Measurements from ENCODE around the gene MAP2K7.
"Not testable (repeated sequence)": the region's sequence is repeated elsewhere in the genome, so short reads cannot be mapped to it uniquely, and the experiment has no call there.

Gene MAP2K7

GRCh38 chr19:7908742-7909461 is 5.2 kb downstream of the MAP2K7 start:
- DNase-seq (ENCODE audit: low read depth): no peak

- no peak for DNase-seq (ENCODE audit: low read depth)
Observed at GRCh38 chr19:7909471-7910067, 5.9 kb downstream of the MAP2K7 start.

DNA sequence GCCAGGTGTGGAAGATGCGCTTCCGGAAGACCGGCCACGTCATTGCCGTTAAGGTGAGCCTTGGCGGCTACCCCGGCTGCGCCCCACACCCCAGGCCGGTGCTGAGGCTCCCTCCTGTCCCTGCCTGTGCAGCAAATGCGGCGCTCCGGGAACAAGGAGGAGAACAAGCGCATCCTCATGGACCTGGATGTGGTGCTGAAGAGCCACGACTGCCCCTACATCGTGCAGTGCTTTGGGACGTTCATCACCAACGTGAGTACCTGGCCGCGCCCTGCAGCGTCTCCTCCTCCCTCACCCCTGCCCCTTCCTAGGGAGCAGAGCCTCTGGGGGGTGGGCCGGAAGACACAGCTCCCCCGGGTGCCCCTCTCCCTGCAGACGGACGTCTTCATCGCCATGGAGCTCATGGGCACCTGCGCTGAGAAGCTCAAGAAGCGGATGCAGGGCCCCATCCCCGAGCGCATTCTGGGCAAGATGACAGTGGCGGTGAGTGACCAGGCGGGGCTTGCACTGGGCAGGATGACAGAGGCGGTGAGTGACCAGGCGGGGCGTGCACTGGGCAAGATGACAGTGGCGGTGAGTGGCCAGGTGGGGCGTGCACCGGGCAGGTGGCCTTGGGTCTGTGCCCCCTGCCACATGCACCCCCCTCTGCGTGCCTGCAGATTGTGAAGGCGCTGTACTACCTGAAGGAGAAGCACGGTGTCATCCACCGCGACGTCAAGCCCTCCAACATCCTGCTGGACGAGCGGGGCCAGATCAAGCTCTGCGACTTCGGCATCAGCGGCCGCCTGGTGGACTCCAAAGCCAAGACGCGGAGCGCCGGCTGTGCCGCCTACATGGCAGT is 6.9 kb downstream of the MAP2K7 start:
- DNase-seq (ENCODE audit: low read depth): no peak

DNA sequence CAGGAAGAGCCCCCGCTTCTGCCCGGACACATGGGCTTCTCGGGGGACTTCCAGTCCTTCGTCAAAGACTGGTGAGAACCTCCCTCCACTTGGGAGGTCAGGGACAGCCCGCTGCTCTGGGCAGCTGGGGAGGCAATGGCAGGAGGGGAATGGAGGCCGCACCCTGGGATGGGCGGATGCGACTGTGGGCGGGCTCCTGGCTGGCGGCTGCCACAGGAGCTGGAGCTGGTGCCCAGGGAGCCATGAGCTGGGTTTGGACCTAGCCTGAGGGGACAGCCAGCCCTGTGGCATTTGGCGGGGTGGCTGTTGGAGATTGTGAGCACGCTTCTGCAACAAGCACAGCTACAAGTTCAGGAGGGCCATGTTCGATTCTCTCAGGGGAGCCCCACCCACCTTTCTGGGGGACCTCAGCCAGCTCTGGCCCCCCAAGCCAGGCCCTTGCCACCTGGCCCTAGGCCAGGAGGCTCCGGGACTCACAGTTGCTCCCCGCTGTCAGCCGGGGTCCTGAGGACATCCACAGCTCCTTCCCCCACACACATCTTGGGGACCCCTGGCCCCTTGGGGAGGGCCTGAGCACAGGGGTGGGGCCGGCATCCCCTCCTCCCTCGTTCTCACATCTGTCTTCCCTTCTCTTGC is 7.9 kb downstream of the MAP2K7 start:
- no peak for DNase-seq (ENCODE audit: low read depth)

DNA sequence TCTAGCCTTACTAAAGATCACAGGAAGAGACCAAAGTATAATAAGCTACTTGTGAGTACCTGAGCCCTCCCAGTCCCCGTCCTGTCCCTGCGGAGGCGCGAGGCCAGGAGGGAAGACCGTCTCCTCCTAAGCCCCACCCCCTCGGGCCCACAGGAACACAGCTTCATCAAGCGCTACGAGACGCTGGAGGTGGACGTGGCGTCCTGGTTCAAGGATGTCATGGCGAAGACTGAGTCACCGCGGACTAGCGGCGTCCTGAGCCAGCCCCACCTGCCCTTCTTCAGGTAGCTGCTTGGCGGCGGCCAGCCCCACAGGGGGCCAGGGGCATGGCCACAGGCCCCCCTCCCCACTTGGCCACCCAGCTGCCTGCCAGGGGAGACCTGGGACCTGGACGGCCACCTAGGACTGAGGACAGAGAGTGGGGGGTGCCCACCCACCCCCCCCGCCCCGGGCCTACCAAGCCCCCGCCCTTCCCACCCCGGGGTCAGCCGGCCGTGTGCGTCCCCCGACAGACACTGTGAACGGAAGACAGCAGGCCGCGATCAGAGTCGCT is 8.5 kb downstream of the MAP2K7 start:
- no peak for DNase-seq (ENCODE audit: low read depth)

DNA sequence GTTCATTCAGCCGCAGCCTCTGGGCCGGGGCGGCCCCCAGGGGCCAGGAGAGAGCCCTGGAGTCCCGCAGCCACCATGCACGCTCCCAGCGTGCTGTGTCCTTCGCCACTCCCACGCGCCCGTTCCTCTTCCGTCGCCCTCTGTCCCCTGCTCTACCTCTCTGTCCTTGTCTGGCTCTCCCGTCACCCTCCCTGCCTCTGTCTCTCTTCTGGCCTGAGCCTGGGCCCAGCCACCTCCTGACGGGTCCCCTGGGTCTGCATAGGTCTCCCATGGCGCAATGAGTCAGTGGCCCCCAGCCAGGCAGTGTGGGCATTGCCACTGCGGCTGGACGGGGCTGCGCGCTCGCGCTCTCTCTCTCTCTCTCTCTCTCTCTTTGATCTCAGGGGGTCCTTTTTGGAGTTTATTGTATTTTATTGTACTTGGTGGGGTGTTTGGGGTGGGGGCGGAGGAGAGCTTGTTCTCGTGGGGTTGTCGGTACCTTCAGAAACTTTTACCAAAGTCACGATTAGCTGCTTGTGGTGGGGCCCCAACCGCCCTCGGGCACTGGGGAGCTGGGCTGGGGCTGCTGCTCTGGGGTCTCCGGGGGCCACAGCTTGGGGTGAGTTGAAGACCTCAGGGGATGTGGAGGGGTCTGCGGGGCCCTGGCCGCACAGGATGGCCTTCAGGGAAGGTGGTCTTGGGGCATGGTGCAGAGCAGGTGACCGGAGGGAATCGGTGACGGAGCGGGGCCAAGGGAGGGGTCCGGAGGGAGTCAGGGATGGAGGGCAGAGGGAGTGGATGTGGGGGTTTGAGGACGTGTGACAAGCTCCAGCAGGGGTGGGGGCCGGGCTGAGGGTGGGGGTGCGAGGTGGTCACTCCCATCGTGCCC is 9.3 kb downstream of the MAP2K7 start:
- no peak for DNase-seq (ENCODE audit: low read depth)

DNA sequence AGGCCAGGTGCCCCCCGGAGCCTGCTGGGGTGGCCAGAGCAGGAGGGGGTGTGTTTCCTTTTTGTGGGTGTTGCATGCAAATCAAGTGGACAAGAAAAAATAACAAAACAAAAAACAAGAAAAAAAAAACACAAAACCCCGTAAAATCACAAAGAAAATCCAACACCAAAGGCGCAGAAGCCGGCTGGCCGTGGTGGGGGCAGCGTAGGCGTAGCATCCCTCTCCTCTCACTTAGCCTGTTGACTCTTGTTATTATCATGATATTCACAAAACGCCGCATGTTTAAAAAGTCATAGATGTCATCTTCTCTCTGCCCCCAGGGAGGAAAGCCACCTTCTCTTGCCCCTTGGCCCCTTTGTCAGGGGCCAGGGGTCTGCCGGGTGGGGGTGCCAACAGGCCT is 10.0 kb downstream of the MAP2K7 start:
- DNase-seq (ENCODE audit: low read depth): no peak

- DNase-seq (ENCODE audit: low read depth): no peak
Observed at GRCh38 chr19:7914099-7914498, 10.4 kb downstream of the MAP2K7 start.

DNA sequence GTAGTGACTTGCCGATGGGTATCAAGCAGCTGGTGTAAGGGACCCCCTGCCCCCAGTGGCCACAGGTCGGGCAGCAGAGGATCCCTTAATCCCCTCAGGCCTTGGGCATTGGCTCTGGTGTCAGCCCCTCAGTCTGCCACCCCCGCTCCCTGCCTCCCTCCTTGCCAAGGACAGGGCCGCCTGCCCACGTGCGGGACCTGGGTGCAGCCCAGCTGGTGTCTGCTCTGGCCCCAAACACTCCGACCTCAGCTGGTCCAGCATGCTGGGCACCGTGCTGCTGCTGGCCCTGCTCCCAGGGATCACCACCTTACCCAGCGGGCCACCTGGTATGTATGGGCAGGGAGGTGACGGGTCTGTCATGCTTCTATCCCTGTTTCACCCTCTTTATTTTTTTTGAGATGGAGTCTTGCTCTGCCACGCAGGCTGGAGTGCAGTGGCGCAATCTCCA is 10.9 kb downstream of the MAP2K7 start, which contains the start of gene TGFBR3L:
Gene TGFBR3L (plus strand): TSS at position 233 of the 448 bp plus-strand sequence.
- no peak for DNase-seq (ENCODE audit: low read depth)

- no peak for DNase-seq (ENCODE audit: low read depth)
Observed at GRCh38 chr19:7915250-7916102, 11.8 kb downstream of the MAP2K7 start.

- DNase-seq (ENCODE audit: low read depth): no peak
Observed at GRCh38 chr19:7916103-7916954, 12.7 kb downstream of the MAP2K7 start.

DNA sequence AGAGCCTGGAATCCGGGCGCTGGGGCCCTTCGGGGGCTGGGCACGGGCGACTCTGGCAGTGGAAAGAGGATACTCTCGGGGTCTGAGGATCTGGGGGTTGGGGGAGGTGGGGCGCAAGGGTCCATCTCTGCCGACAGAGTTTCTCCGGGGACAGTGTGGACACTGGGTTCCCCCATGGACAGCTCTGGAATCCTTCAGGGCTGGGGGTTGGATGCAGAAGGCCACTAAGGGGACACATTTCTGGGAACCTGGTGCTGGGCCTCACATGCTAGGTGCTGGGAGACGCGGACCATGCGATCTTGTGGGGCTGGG is 13.2 kb downstream of the MAP2K7 start:
- no peak for DNase-seq (ENCODE audit: low read depth)

DNA sequence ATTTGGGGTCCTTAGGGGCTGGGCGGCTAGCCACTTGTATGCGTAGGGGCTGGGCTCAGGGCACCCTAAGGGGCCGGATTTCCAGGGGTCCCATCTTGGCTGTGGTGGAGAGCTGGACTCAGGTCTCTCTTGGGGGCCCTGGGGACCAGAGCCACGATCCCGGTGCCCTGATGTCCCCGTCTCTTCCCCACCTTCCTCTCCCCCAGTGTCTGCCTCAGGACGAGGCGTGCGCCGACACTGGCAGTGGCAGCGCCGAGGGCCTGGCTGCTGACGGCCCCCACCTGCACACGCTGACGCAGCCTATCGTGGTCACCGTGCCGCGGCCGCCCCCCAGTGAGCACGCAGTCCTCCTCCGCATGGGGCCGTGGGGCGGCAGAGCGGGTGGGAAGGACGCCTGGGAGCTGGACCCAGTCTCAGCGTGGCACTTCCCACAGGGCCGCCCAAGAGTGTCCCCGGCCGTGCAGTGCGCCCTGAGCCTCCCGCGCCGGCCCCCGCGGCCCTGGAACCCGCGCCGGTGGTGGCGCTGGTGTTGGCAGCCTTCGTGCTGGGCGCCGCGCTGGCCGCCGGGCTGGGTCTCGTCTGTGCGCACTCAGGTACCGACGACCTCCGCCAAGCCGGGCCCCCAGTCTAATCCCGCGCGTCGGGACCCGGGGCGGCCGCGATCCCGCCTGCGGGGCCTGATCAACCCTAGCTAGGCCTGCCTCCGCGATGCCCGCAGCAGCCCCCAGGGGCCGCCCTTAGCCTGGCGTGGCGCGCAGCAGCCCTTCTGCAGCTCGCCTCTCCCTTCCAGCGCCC is 13.8 kb downstream of the MAP2K7 start:
- DNase-seq (ENCODE audit: low read depth): no peak

- DNase-seq (ENCODE audit: low read depth): not testable (repeated sequence)
Observed at GRCh38 chr19:7918062-7918614, 14.5 kb downstream of the MAP2K7 start.

- no peak for DNase-seq (ENCODE audit: low read depth)
Observed at GRCh38 chr19:7918615-7919421, 15.1 kb downstream of the MAP2K7 start.

GRCh38 chr19:7919610-7920518 is 16.2 kb downstream of the MAP2K7 start, which contains the start of gene SNAPC2:
Gene SNAPC2, plus strand, starts transcription at chr19:7920338. Its CDS starts 29 bp downstream, at chr19:7920367.
- DNase-seq (ENCODE audit: low read depth): peak; percentile 51
